Natural killer cell (primary cell): Measurements from ENCODE around the gene ACSL5. TPM values are rescaled to one million over a fixed set of nuclear protein-coding genes. Genes with fewer than 3 reads are reported as not detected.

Source experiments
- ATAC-seq, 3 donors: fragments of 150-1000 bp in 2 of 3; fragments of 200-7000 bp in 1 of 3; cut with Tn5 transposase; 1 replicate in 1 of 3; 2 replicates in 2 of 3; pipeline ENCODE4 v1.10.0; 2021; ENCODE audit warnings: mild to moderate bottlenecking in 2 of 3, moderate library complexity in 2 of 3
- DNase-seq, 2 donors: peaks; one replicate each; pipeline versions ENCODE4 v3.0.0 to v3.0.0-alpha.2; 2013 to 2021; ENCODE audit warnings: mixed read lengths in 1 of 2
- H3K27ac ChIP-seq: one replicate; pipeline ENCODE4 v1.5.1; 2013; ENCODE audit warnings: mild to moderate bottlenecking, low read length
- H3K27me3 ChIP-seq: one replicate; pipeline ENCODE4 v1.6.1; 2013; ENCODE audit warnings: low read length; ENCODE audit not compliant: control insufficient read depth, insufficient read depth
- H3K36me3 ChIP-seq: one replicate; pipeline ENCODE4 v1.6.1; 2013; ENCODE audit warnings: low read length; ENCODE audit not compliant: control insufficient read depth, insufficient read depth
- H3K4me1 ChIP-seq: one replicate; pipeline ENCODE4 v1.6.1; 2013; ENCODE audit warnings: low read length; ENCODE audit not compliant: control insufficient read depth, insufficient read depth
- H3K4me3 ChIP-seq: one replicate; pipeline ENCODE4 v1.5.1; 2013; ENCODE audit warnings: low read length
- H3K9me3 ChIP-seq: one replicate; pipeline ENCODE4 v1.6.1; 2013; ENCODE audit warnings: low read length; ENCODE audit not compliant: control insufficient read depth, insufficient read depth
- H3K27ac Mint-ChIP-seq, 2 donors: one replicate each; pipeline ENCODE4 v1.8.0; 2022; ENCODE audit warnings: mild to moderate bottlenecking in 2 of 2, mixed read lengths in 2 of 2, moderate library complexity in 1 of 2
- H3K27me3 Mint-ChIP-seq, 2 donors: one replicate each; pipeline ENCODE4 v1.8.0; 2022; ENCODE audit warnings: low read depth in 2 of 2, mixed read lengths in 2 of 2
- H3K36me3 Mint-ChIP-seq: one replicate; pipeline ENCODE4 v1.8.0; 2022; ENCODE audit warnings: mixed read lengths
- H3K4me1 Mint-ChIP-seq, 2 donors: one replicate each; pipeline ENCODE4 v1.8.0; 2022; ENCODE audit warnings: mixed read lengths in 2 of 2
- H3K4me3 Mint-ChIP-seq: one replicate; pipeline ENCODE4 v1.8.0; 2022; ENCODE audit warnings: mild to moderate bottlenecking, moderate library complexity, mixed read lengths
- H3K9me3 Mint-ChIP-seq, 2 donors: one replicate each; pipeline ENCODE4 v1.8.0; 2022; ENCODE audit warnings: mixed read lengths in 2 of 2
- WGBS: methylation state at CpG from one replicate; pipeline ENCODE4 v1.1.7; 2013; ENCODE audit warnings: missing lambda C conversion rate; ENCODE audit not compliant: insufficient coverage; 5-methylcytosine and 5-hydroxymethylcytosine counted together
- intact Hi-C: fragments of 100-400 bp; cut with micrococcal nuclease; formaldehyde crosslinking; loops from one replicate; pipeline ENCODE4 v1.14.2; 2022
- total RNA-seq, 4 donors: library from RNA; stranded (reverse); fragments of 120-200 nt in 1 of 4; gene quantifications; one replicate each; pipeline versions ENCODE4 v1.2.3 to v1.2.4, GENCODE V29; 2013 to 2022
- TF ChIP-seq, protein P1 (sequence below): fragments of 200-600 bp; IDR thresholded peaks from one replicate; pipeline ENCODE4 v1.8.0; 2022; ENCODE audit warnings: antibody characterized with exemption

The ACSL5 gene
- total RNA-seq, 3 donors from 2014 or later (not counting 1 experiment from before 2014, with no cell fraction given) = 41.7 to 71.2 (median 53.7) TPM

DNA sequence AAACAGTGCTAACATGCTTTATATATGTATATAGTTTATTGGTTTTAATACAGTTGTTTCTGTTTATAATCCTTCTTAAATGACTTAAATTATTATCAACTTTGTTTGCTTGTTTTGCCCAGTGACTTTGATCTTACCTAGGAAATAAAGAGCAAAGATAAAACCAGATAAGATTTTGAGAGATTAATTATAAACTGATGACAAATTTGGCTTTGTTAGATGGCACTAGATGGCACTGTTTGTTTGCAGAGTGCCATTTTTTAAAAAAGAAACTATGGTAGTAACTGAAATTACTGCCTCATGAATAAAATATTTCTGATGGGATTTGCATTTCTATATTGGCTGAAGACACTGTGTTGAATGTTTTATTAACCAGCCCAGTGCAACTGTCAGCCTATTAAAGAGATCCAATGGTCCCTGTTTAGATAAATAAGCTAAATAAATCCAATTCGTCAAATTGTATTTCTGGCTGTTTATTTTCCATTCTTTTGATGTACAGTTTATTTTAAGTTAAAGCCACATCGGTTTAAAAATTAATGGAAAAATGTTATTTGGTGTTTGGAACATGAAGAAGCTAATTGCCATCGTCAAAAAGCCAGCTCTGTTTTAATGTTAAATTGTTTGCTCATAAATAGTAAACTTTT, 101.8 kb downstream of the ACSL5 start:
- DNase-seq (peak in 1 of 2 donors; percentile 20), ATAC-seq (no peak)
- Mint-ChIP-seq H3K27ac (no peak overlapping the region), H3K4me3 (no peak overlapping the region), H3K9me3 (no peaks in the 10 kb centered on the region), H3K4me1 (peaks cover 0 to 21% of the 10 kb centered on the region in 2 donors), H3K36me3 (no peaks in the 10 kb centered on the region), H3K27me3 (no peaks in the 10 kb centered on the region)
- intact Hi-C loops = loop anchor here (2.0 kb wide), 1 partner anchor 909 kb away; no protein-coding TSS in a partner anchor
- H3K4me3 ChIP-seq = no peak overlapping the region
- no peak overlapping the region for H3K27ac ChIP-seq
- no peaks in the 10 kb centered on the region for H3K4me1 ChIP-seq
- TF ChIP-seq, protein P1, sequence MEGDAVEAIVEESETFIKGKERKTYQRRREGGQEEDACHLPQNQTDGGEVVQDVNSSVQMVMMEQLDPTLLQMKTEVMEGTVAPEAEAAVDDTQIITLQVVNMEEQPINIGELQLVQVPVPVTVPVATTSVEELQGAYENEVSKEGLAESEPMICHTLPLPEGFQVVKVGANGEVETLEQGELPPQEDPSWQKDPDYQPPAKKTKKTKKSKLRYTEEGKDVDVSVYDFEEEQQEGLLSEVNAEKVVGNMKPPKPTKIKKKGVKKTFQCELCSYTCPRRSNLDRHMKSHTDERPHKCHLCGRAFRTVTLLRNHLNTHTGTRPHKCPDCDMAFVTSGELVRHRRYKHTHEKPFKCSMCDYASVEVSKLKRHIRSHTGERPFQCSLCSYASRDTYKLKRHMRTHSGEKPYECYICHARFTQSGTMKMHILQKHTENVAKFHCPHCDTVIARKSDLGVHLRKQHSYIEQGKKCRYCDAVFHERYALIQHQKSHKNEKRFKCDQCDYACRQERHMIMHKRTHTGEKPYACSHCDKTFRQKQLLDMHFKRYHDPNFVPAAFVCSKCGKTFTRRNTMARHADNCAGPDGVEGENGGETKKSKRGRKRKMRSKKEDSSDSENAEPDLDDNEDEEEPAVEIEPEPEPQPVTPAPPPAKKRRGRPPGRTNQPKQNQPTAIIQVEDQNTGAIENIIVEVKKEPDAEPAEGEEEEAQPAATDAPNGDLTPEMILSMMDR = peak; percentile 12
- no peaks in the 10 kb centered on the region for H3K36me3 ChIP-seq
- no peaks in the 10 kb centered on the region for H3K27me3 ChIP-seq
- H3K9me3 ChIP-seq = no peaks in the 10 kb centered on the region
- WGBS = 93% methylated on average over 3 of the region's 3 CpGs

Other genes with a start within 250 kb of the ACSL5 start
- 10 to 100 TPM in 1 of 3 donors, 1 to 10 TPM in 2; 4.7 to 11.7 (median 6.1) TPM for gene GPAM, start 190.4 kb upstream of the ACSL5 start, total RNA-seq
- not detected for gene TECTB, start 90.7 kb upstream of the ACSL5 start, total RNA-seq
- 10 to 100 TPM; 29.1 to 36.1 (median 30.2) TPM for gene ZDHHC6, start 72.8 kb downstream of the ACSL5 start, total RNA-seq
- gene VTI1A, start 73.1 kb downstream of the ACSL5 start, total RNA-seq = 10 to 100 TPM; 62.6 to 77.6 (median 68.2) TPM